Mesenchymal stem cell (in vitro differentiated cells and primary cell): ENCODE data around the gene RASGRP2.

ENCODE experiments used
- DNase-seq: peaks from one replicate; pipeline ENCODE4 v3.0.0-alpha.2; 2013
- H2AFZ ChIP-seq: one replicate; pipeline ENCODE4 v1.6.1; 2013; ENCODE audit warnings: low read depth, mild to moderate bottlenecking, control low read depth, inconsistent platforms, low read length, moderate library complexity
- H2AK5ac ChIP-seq: 2 replicates; pipeline ENCODE4 v1.6.1; 2013; ENCODE audit warnings: low read length, moderate library complexity, mild to moderate bottlenecking, inconsistent platforms; ENCODE audit not compliant: severe bottlenecking
- H2BK120ac ChIP-seq: one replicate; pipeline ENCODE4 v1.6.1; 2013; ENCODE audit warnings: low read depth, mild to moderate bottlenecking, inconsistent platforms, low read length, moderate library complexity
- H2BK12ac ChIP-seq, 2 experiments: one replicate each; pipeline ENCODE4 v1.6.1; 2013; ENCODE audit warnings: inconsistent platforms in 2 of 2, low read length in 2 of 2, mild to moderate bottlenecking in 2 of 2, moderate library complexity in 2 of 2, control low read depth in 1 of 2
- H2BK15ac ChIP-seq: one replicate; pipeline ENCODE4 v1.6.1; 2013; ENCODE audit warnings: mild to moderate bottlenecking, low read depth, inconsistent platforms; ENCODE audit not compliant: poor library complexity, severe bottlenecking
- H2BK5ac ChIP-seq: 2 replicates; pipeline ENCODE4 v1.6.1; 2013; ENCODE audit warnings: low read depth, mild to moderate bottlenecking, low read length, control low read depth, inconsistent platforms; ENCODE audit not compliant: poor library complexity, severe bottlenecking
- H3K14ac ChIP-seq, 2 experiments: one replicate each; pipeline ENCODE4 v1.6.1; 2013; ENCODE audit warnings: inconsistent platforms in 2 of 2, low read length in 2 of 2, control low read depth in 1 of 2, mild to moderate bottlenecking in 1 of 2, moderate library complexity in 1 of 2
- H3K18ac ChIP-seq, 2 experiments: one replicate each; pipeline ENCODE4 v1.6.1; 2013; ENCODE audit warnings: inconsistent platforms in 2 of 2, low read length in 2 of 2, control low read depth in 1 of 2, low read depth in 1 of 2, mild to moderate bottlenecking in 1 of 2
- H3K23ac ChIP-seq, 2 experiments: one replicate each; pipeline ENCODE4 v1.6.1; 2013; ENCODE audit warnings: inconsistent platforms in 2 of 2, low read length in 2 of 2, mild to moderate bottlenecking in 2 of 2, moderate library complexity in 2 of 2, control low read depth in 1 of 2
- H3K27ac ChIP-seq: 2 replicates; pipeline ENCODE4 v1.5.1; 2013; ENCODE audit warnings: mild to moderate bottlenecking, moderate library complexity, low read length, control low read depth, inconsistent platforms; ENCODE audit not compliant: poor library complexity, severe bottlenecking
- H3K27me3 ChIP-seq, 2 experiments: 2 replicates each; pipeline versions ENCODE4 v1.6.1 to v1.7.0; 2013; ENCODE audit warnings: low read length in 2 of 2, mild to moderate bottlenecking in 2 of 2, moderate library complexity in 2 of 2, control low read depth in 1 of 2, inconsistent platforms in 1 of 2; ENCODE audit not compliant: control insufficient read depth in 1 of 2, insufficient read depth in 1 of 2
- H3K36me3 ChIP-seq, 2 experiments: 2 replicates each; pipeline versions ENCODE4 v1.6.1 to v1.7.0; 2013; ENCODE audit warnings: low read length in 2 of 2, control low read depth in 1 of 2, inconsistent platforms in 1 of 2, low read depth in 1 of 2, mild to moderate bottlenecking in 1 of 2; ENCODE audit not compliant: insufficient read depth in 2 of 2, control insufficient read depth in 1 of 2
- H3K4ac ChIP-seq, 2 experiments: one replicate each; pipeline ENCODE4 v1.6.1; 2013; ENCODE audit warnings: inconsistent platforms in 2 of 2, low read length in 2 of 2, mild to moderate bottlenecking in 2 of 2, moderate library complexity in 2 of 2, control low read depth in 1 of 2, low read depth in 1 of 2
- H3K4me1 ChIP-seq: 2 replicates; pipeline ENCODE4 v1.6.1; 2013; ENCODE audit warnings: low read depth, low read length, control low read depth; ENCODE audit not compliant: control insufficient read depth, insufficient read depth
- H3K4me2 ChIP-seq: 2 replicates; pipeline ENCODE4 v1.6.1; 2013; ENCODE audit warnings: low read length, mild to moderate bottlenecking, inconsistent platforms; ENCODE audit not compliant: poor library complexity, severe bottlenecking
- H3K4me3 ChIP-seq, 2 experiments: 2 replicates each; pipeline versions ENCODE4 v1.5.1 to v1.7.0; 2013; ENCODE audit warnings: low read length in 2 of 2, mild to moderate bottlenecking in 2 of 2, control low read depth in 1 of 2, low read depth in 1 of 2; ENCODE audit not compliant: insufficient read depth in 1 of 2
- H3K79me1 ChIP-seq: replicated peaks from 2 replicates; pipeline ENCODE4 v1.6.1; 2013; ENCODE audit warnings: mild to moderate bottlenecking, control low read depth, low read length, inconsistent platforms; ENCODE audit not compliant: poor library complexity, severe bottlenecking
- H3K9ac ChIP-seq: 2 replicates; pipeline ENCODE4 v1.7.0; 2013; ENCODE audit warnings: mild to moderate bottlenecking, low read length, moderate library complexity
- H3K9me3 ChIP-seq: 2 replicates; pipeline ENCODE4 v1.7.0; 2013; ENCODE audit warnings: mild to moderate bottlenecking, low read length; ENCODE audit not compliant: control insufficient read depth
- H4K8ac ChIP-seq: one replicate; pipeline ENCODE4 v1.6.1; 2013; ENCODE audit warnings: inconsistent platforms, mild to moderate bottlenecking, low read length, moderate library complexity
- H4K91ac ChIP-seq: one replicate; pipeline ENCODE4 v1.6.1; 2013; ENCODE audit warnings: mild to moderate bottlenecking, low read length, inconsistent platforms
- WGBS: methylation state at CpG from one replicate; pipeline ENCODE4 v1.1.7; 2013; ENCODE audit warnings: mixed read lengths; 5-methylcytosine and 5-hydroxymethylcytosine counted together

RASGRP2 gene

GRCh38 chr11:64677441-64678023 is 66.4 kb downstream of the RASGRP2 start:
- H2BK12ac ChIP-seq = no peak overlapping the region
- H3K4ac ChIP-seq = no peak overlapping the region
- H3K4me2 ChIP-seq = no peak overlapping the region
- no peak overlapping the region for H3K18ac ChIP-seq
- DNase-seq = no peak
- H2AFZ ChIP-seq = no peak overlapping the region
- H4K91ac ChIP-seq = no peak overlapping the region
- H3K9me3 ChIP-seq = no peaks in the 10 kb centered on the region
- H3K4me3 ChIP-seq = no peak overlapping the region
- no peak overlapping the region for H2AK5ac ChIP-seq
- WGBS = 83% methylated on average over 6 of the region's 6 CpGs
- no peak overlapping the region for H2BK5ac ChIP-seq
- H3K79me1 ChIP-seq = no peaks in the 10 kb centered on the region
- H3K23ac ChIP-seq = no peak overlapping the region
- H3K14ac ChIP-seq = no peak overlapping the region
- peaks cover 13% of the 10 kb centered on the region for H3K4me1 ChIP-seq
- H3K9ac ChIP-seq = no peak overlapping the region
- peaks cover 21 to 82% of the 10 kb centered on the region in 2 experiments for H3K27me3 ChIP-seq
- H2BK120ac ChIP-seq = no peak overlapping the region
- no peak overlapping the region for H3K27ac ChIP-seq
- no peak overlapping the region for H2BK15ac ChIP-seq
- H3K36me3 ChIP-seq = no peaks in the 10 kb centered on the region
- H4K8ac ChIP-seq = no peak overlapping the region
